Colonic mucosa (tissue), 4 donors: ENCODE measurements around the gene ZNF789. TPM values are rescaled to one million over a fixed set of nuclear protein-coding genes. Genes with fewer than 3 reads are reported as not detected.

Experiments used
- DNase-seq: peaks from one replicate; pipeline ENCODE4 v3.0.0-alpha.2; 2020
- H3K27ac ChIP-seq: fragments of 200-600 bp; one replicate; pipeline ENCODE4 v1.8.0; 2021
- H3K27me3 ChIP-seq: fragments of 200-600 bp; one replicate; pipeline ENCODE4 v1.8.0; 2021
- H3K36me3 ChIP-seq: fragments of 200-600 bp; one replicate; pipeline ENCODE4 v1.8.0; 2021
- H3K4me1 ChIP-seq: fragments of 200-600 bp; one replicate; pipeline ENCODE4 v1.8.0; 2021; ENCODE audit warnings: mild to moderate bottlenecking
- H3K4me3 ChIP-seq: fragments of 200-600 bp; one replicate; pipeline ENCODE4 v1.8.0; 2021
- H3K9ac ChIP-seq, 2 donors: one replicate each; pipeline ENCODE4 v1.7.0; 2013; ENCODE audit warnings: control low read depth in 2 of 2, low read depth in 2 of 2, low read length in 2 of 2
- H3K9me3 ChIP-seq: fragments of 200-600 bp; one replicate; pipeline ENCODE4 v1.8.0; 2021
- CTCF ChIP-seq: fragments of 200-600 bp; IDR thresholded peaks from one replicate; pipeline ENCODE4 v1.8.0; 2022; ENCODE audit warnings: antibody characterized with exemption, mild to moderate bottlenecking
- intact Hi-C: fragments of 100-400 bp; cut with DNase I; formaldehyde crosslinking; loops from one replicate; pipeline ENCODE4 v1.14.1; 2022
- total RNA-seq, 2 donors: library from RNA; stranded (reverse); fragmentation: NEBNext Ultra II Directional in 1 of 2; extraction: Animal tissue kit (Norgen Biotek cat#: 25700) in 1 of 2; gene quantifications; one replicate each; pipeline ENCODE4 v1.2.1, GENCODE V29; 2021
- donor health status: healthy.
- donor health status: DM: no; HTN: no; CAD: no.
- donor health status: DM: no; HTN: no; CAD: no.

Gene ZNF789
- total RNA-seq, 2 donors from 2014 or later = 9.0 to 23.0 TPM

DNA sequence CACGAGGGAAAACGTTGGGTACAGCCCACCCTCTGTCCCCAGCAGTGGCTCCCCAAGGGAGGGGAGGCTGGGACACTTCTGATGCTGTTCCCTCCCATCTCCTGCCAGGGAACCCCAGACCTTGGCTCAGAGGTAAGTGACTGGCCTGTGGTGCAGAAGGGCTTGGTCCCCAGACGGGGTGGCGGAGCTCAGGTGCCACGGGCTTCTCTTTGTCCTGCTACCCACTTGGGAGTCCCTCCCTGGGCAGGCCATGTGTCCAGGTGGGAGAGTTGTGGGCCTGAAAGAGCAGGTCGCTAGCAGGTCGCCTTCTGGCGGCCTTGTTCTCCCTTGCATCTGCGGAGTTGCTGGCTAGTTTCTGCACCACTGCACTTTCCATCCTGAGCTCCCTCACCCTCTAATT, 16.8 kb upstream of the ZNF789 start:
- no peak overlapping the region for H3K27ac ChIP-seq
- H3K27me3 ChIP-seq = no peaks in the 10 kb centered on the region
- no peak overlapping the region for H3K9ac ChIP-seq
- no peak overlapping the region for H3K4me3 ChIP-seq
- DNase-seq = no peak
- H3K4me1 ChIP-seq = no peaks in the 10 kb centered on the region
- intact Hi-C loops = no loop called here
- no peak for TF ChIP-seq CTCF
- H3K9me3 ChIP-seq = no peaks in the 10 kb centered on the region
- H3K36me3 ChIP-seq = peaks cover 5% of the 10 kb centered on the region

DNA sequence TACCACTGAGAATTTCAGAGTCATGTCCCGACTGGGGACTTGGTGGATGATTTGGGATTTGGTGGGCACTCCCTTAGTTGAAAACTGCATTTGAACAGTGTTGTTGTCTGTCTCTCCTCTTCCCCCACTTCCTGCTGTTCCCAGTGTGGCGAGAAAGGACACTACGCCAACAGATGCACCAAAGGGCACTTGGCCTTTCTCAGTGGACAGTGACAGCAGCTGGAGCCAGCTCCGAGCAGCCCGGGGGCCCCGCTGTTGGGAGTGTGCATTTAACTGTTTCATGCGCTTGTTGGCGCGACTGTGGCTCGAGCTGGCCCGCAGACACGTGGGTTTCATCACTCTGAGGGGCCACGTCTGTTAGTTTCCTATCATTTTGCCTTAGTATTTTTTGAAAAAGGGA, 16.4 kb upstream of the ZNF789 start:
- no peak for DNase-seq
- Histone ChIP-seq H3K4me3 (no peak overlapping the region), H3K27me3 (no peaks in the 10 kb centered on the region), H3K9ac (no peak overlapping the region), H3K4me1 (no peaks in the 10 kb centered on the region), H3K36me3 (peaks cover 5% of the 10 kb centered on the region), H3K9me3 (no peaks in the 10 kb centered on the region), H3K27ac (no peak overlapping the region)
- no peak for TF ChIP-seq CTCF
- intact Hi-C loops = no loop called here

- no peak for DNase-seq
- Histone ChIP-seq H3K36me3 (peaks cover 5% of the 10 kb centered on the region), H3K27me3 (no peaks in the 10 kb centered on the region), H3K4me3 (no peak overlapping the region), H3K4me1 (no peaks in the 10 kb centered on the region), H3K9ac (no peak overlapping the region), H3K9me3 (no peaks in the 10 kb centered on the region), H3K27ac (no peak overlapping the region)
- intact Hi-C loops = no loop called here
- no peak for TF ChIP-seq CTCF
Measured at GRCh38 chr7:99457050-99457649, 15.5 kb upstream of the ZNF789 start.

GRCh38 chr7:99457650-99458493, 14.8 kb upstream of the ZNF789 start:
- no peak overlapping the region for H3K27ac ChIP-seq
- no peak for TF ChIP-seq CTCF
- no peak overlapping the region for H3K4me3 ChIP-seq
- no peaks in the 10 kb centered on the region for H3K9me3 ChIP-seq
- DNase-seq = no peak
- no peaks in the 10 kb centered on the region for H3K4me1 ChIP-seq
- no peak overlapping the region for H3K9ac ChIP-seq
- peaks cover 5% of the 10 kb centered on the region for H3K36me3 ChIP-seq
- intact Hi-C loops = no loop called here
- no peaks in the 10 kb centered on the region for H3K27me3 ChIP-seq

- peaks cover 5% of the 10 kb centered on the region for H3K4me1 ChIP-seq
- intact Hi-C loops = no loop called here
Measured at GRCh38 chr7:99459087-99459486, 13.6 kb upstream of the ZNF789 start.

More at GRCh38 chr7:99459087-99459486, 13.6 kb upstream of the ZNF789 start:
- TF ChIP-seq CTCF = no peak
- H3K36me3 ChIP-seq = peaks cover 5% of the 10 kb centered on the region
- no peaks in the 10 kb centered on the region for H3K9me3 ChIP-seq
- H3K27ac ChIP-seq = no peak overlapping the region
- no peak overlapping the region for H3K9ac ChIP-seq
- H3K4me3 ChIP-seq = no peak overlapping the region
- DNase-seq = no peak
- H3K27me3 ChIP-seq = no peaks in the 10 kb centered on the region
